ENCODE data around the gene CES3.

DNA sequence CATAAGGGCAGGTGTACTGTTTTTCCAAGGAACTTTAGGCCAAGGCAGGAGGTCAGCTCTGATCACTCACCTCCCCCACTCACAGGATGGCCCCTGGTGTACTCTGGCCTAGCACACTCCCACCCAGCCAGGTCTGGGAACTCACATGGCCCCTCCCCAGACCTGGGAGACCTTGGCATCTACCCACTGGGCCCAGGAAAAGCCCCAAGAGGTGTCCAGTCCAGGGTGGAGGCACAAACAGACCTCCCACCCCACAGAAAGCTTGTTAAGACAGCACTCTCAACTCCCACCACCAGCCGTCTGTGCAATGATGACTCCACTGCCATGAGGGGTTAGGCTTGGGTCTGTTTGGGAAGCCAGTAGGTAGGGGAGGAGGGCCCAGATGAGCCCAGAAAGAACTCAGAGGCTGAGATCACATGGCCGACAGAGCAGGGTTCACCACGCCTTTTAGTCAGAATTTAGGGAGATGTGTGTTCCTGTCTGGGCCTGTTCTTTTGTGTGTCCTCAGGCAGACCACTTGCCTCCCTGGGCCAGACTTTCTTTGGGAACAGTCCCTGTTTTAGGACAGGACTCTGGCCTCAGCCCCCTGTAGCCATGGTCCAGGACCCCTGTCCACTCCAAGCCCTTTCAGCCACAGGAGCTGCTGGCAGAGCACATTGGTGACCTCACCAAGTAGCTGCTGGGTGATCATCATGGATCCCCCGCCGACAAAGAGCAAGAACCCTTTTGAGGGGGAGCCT, 55.8 kb downstream of the CES3 start:
- TF ChIP-seq, protein P1, sequence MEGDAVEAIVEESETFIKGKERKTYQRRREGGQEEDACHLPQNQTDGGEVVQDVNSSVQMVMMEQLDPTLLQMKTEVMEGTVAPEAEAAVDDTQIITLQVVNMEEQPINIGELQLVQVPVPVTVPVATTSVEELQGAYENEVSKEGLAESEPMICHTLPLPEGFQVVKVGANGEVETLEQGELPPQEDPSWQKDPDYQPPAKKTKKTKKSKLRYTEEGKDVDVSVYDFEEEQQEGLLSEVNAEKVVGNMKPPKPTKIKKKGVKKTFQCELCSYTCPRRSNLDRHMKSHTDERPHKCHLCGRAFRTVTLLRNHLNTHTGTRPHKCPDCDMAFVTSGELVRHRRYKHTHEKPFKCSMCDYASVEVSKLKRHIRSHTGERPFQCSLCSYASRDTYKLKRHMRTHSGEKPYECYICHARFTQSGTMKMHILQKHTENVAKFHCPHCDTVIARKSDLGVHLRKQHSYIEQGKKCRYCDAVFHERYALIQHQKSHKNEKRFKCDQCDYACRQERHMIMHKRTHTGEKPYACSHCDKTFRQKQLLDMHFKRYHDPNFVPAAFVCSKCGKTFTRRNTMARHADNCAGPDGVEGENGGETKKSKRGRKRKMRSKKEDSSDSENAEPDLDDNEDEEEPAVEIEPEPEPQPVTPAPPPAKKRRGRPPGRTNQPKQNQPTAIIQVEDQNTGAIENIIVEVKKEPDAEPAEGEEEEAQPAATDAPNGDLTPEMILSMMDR (IDR thresholded peaks at IDR 0.05) = no peak
- TF ChIP-seq POLR2A (IDR thresholded peaks at IDR 0.05) = no peak

Measured in breast epithelium (tissue), 3 donors.